Activated T-helper 2 cell treated with anti-CD3 and anti-CD28 coated beads, Interferon-gamma antibody, Interleukin-2, Interleukin-4, amounts not matched to agents 10 μg/mL and 5 μg/mL and 100 μg/mL, durations not matched to agents 14 hours and 24 hours and 36 hours (primary cell): ENCODE data around the gene STK39. TPM values are rescaled to one million over a fixed set of nuclear protein-coding genes. Genes with fewer than 3 reads are reported as not detected.

ENCODE experiments used
- DNase-seq: peaks from one replicate; pipeline ENCODE4 v3.0.0; 2021; ENCODE audit warnings: low spot score
- H3K27ac Mint-ChIP-seq: one replicate; pipeline ENCODE4 v1.8.0; 2021; ENCODE audit warnings: mixed read lengths
- H3K27me3 Mint-ChIP-seq: one replicate; pipeline ENCODE4 v1.8.0; 2021; ENCODE audit warnings: low read depth, mixed read lengths
- H3K36me3 Mint-ChIP-seq: one replicate; pipeline ENCODE4 v1.8.0; 2021; ENCODE audit warnings: low read depth, mixed read lengths
- H3K4me1 Mint-ChIP-seq: one replicate; pipeline ENCODE4 v1.8.0; 2021; ENCODE audit warnings: low read depth, mixed read lengths
- H3K4me3 Mint-ChIP-seq: one replicate; pipeline ENCODE4 v1.8.0; 2021; ENCODE audit warnings: low read depth, mild to moderate bottlenecking, moderate library complexity, mixed read lengths
- H3K9me3 Mint-ChIP-seq: one replicate; pipeline ENCODE4 v1.8.0; 2021; ENCODE audit warnings: mixed read lengths
- intact Hi-C: fragments of 100-400 bp; cut with micrococcal nuclease; formaldehyde crosslinking; loops from one replicate; pipeline ENCODE4 v1.15.1; 2023
- total RNA-seq: library from RNA; stranded (reverse); gene quantifications from 2 replicates; pipeline ENCODE4 v1.2.3, GENCODE V29; 2022

The STK39 gene
- total RNA-seq, 1 donor from 2014 or later, result 46.3 TPM

DNA sequence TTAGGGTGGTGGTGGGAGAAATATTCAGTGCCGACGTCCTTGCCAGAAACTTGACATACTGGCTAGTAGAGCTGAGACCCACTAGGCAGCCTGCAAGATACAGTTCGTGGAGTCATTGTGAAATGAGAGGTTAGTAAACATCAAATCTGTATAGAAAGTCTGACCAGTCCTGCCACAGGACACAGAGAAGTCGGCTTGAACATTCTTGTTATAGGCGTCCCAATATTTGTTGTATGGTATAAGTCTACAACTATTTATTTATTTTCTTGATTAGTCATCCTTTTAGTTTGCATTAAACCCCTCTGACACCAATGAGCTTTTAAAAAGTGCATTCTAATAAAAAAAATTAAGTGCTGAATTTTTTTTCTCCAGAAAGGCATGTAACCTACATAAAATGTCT lies 265.4 kb downstream of the STK39 start:
- Mint-ChIP-seq H3K9me3 (peaks cover 6% of the 10 kb centered on the region), H3K27ac (no peak overlapping the region), H3K4me3 (no peak overlapping the region), H3K4me1 (no peaks in the 10 kb centered on the region), H3K27me3 (no peaks in the 10 kb centered on the region), H3K36me3 (peaks cover 31% of the 10 kb centered on the region)
- intact Hi-C loops, result no loop called here
- DNase-seq, result no peak

DNA sequence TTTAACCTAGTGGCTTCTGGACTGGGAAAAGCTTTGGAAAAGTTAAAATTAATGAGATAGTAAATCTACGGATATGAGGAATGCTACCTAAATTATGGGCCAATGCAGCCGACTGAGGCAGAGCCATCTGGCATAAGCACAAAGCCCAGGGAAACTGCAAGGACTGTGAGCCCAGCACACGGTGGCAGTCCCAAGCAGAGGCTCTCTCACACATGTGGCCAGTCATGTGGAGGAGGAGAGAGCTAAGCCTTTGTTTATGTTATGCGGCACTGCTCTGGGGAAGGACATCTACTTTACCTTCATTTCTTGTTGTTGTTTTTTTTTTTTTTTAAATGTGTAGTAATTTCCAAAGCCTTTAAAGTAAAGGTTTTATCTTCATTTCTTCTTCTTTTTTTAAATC lies 267.0 kb downstream of the STK39 start:
- Mint-ChIP-seq H3K27ac (no peak overlapping the region), H3K27me3 (no peaks in the 10 kb centered on the region), H3K9me3 (peaks cover 6% of the 10 kb centered on the region), H3K36me3 (peaks cover 41% of the 10 kb centered on the region), H3K4me1 (peaks cover 4% of the 10 kb centered on the region), H3K4me3 (no peak overlapping the region)
- intact Hi-C loops, result no loop called here
- DNase-seq, result no peak

DNA sequence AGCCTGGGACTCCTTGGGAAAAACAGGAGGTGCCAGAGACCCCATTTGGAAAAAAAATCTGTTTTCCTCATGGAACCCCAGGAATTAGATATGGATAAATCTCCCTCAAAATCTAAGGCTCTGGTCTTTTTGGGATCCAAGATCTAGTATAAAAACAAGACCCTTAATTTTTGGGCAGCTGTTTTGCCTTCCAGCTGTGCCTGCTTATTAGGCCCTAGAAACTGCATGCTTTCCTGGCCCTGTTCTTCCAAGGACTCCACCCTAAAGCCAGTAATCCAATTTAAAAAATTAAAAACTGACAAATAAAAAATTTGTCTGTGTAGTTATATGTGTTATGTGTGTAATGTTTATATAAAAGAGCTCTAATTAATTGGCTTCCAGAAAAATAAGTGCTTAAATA lies 274.6 kb downstream of the STK39 start:
- Mint-ChIP-seq H3K27ac (no peak overlapping the region), H3K9me3 (peaks cover 33% of the 10 kb centered on the region), H3K4me3 (no peak overlapping the region), H3K36me3 (peaks cover 64% of the 10 kb centered on the region), H3K4me1 (peaks cover 4% of the 10 kb centered on the region), H3K27me3 (no peaks in the 10 kb centered on the region)
- no peak for DNase-seq
- intact Hi-C loops, result no loop called here

DNA sequence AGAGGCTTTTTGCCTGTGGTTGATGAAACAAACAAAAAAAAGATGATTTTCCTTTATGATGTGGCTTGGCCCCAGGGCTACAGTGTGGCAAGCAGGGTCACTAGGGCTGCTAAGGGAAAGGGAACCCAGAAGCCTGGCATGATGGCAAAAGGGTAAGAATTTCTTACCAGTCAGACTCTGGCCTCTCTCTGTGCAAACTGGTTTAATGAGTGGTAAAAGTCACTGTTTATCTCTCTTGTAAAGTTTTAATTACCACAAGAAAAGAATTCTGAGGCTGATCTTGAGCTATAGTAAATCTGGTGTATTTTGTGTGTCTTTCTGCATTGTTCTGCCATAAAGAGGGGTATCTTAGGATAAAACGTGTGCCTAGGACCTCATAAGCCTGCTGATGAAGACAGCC lies 275.4 kb downstream of the STK39 start:
- intact Hi-C loops, result no loop called here
- no peak overlapping the region for H3K4me3 Mint-ChIP-seq
- H3K36me3 Mint-ChIP-seq, result peaks cover 59% of the 10 kb centered on the region
- no peaks in the 10 kb centered on the region for H3K27me3 Mint-ChIP-seq
- H3K4me1 Mint-ChIP-seq, result peaks cover 4% of the 10 kb centered on the region
- H3K27ac Mint-ChIP-seq, result no peak overlapping the region
- H3K9me3 Mint-ChIP-seq, result peaks cover 30% of the 10 kb centered on the region
- DNase-seq, result no peak

DNA sequence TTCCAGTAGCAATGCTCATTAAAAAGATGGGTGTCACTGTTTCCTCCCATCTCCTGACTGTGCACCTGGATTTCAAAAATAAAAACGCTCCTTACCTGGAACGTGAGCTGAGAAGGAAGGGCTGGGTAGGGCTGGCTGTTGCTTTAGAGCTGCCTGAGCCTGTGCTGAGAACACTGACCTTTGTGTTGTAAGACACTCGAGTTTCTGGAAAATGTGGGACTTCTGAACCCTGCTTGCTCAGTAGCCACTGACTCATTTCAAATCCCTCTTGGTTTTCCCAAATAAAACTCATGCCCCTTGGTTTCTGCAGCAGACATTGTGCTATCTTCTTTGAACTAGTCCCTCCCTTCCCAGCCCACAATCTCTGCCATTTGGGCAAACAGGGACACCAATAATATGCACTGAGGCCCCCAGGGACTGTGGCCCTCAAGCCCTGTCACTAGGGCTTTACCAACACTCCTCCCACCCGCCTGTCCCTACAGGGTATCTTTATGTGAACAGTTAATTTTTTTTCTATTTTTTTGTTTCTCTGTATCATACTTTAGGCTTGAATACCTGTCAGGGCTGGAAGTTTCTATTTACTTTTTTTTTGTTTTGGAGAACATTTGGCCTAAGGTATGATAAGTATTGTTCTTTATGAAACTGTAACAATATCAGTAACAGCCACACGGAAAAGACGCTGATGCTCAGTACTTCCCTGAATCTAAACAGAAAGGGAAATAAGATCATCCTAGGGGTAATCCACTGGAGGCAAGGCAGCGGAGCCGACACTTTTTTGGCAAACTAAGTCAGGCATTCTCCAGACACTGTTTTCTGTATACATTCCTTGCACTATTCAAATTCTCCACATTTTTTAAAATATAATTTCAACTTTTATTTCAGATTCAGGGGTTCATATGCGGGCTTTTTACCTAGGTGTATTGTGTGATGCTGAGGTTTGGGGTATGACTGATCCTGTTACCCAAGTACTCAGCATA lies 280.2 kb downstream of the STK39 start:
- intact Hi-C loops, result no loop called here
- peaks cover 16% of the 10 kb centered on the region for H3K4me1 Mint-ChIP-seq
- H3K36me3 Mint-ChIP-seq, result peaks cover 40% of the 10 kb centered on the region
- no peaks in the 10 kb centered on the region for H3K27me3 Mint-ChIP-seq
- peaks cover 17% of the 10 kb centered on the region for H3K9me3 Mint-ChIP-seq
- H3K27ac Mint-ChIP-seq, result no peak overlapping the region
- no peak overlapping the region for H3K4me3 Mint-ChIP-seq
- DNase-seq, result no peak

DNA sequence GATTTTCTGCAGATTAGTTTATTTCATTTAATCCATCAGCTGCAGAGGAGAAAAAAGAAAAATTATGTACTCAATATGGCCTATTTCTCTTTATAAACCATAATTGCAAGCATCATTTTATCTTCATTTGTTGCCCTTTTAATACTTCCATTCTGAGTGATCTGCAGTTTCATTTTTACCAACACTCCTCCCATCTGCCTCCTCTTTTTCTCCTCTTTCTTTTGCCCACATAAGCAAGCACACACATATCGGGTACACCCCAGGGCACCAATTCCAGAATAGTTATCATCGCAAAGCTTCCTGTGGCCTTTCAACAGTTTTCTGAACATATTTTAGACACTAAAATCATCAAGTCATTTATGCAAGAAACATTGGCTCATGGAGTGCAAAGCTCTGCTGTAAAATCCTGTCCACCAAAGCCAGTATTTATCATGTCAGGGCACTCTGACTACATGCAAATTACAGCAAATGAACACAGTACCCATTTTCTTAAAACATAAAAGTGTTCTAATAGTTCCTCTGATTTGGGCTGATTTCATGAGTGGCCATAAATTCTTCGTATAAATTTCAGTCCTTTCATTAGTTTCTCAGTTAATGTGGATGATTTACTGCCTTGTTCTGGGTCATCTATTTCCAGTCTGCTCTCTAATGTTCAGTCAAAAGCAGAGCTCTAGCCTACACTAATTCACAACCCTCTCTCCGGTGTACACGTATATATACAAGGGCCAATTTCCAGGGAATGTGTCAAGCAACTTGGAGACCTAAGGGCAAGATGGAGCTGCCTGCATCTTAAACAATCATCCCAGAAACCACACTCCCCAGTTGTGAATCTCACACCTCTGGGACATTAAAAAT lies 281.3 kb downstream of the STK39 start:
- Mint-ChIP-seq H3K9me3 (peaks cover 9% of the 10 kb centered on the region), H3K27ac (peak overlapping the region; percentile 5), H3K27me3 (no peaks in the 10 kb centered on the region), H3K36me3 (peaks cover 34% of the 10 kb centered on the region), H3K4me1 (peaks cover 16% of the 10 kb centered on the region), H3K4me3 (no peak overlapping the region)
- intact Hi-C loops, result loop anchor here (2.0 kb wide), 1 partner anchor 153 kb away; no protein-coding TSS in a partner anchor
- DNase-seq, result no peak

DNA sequence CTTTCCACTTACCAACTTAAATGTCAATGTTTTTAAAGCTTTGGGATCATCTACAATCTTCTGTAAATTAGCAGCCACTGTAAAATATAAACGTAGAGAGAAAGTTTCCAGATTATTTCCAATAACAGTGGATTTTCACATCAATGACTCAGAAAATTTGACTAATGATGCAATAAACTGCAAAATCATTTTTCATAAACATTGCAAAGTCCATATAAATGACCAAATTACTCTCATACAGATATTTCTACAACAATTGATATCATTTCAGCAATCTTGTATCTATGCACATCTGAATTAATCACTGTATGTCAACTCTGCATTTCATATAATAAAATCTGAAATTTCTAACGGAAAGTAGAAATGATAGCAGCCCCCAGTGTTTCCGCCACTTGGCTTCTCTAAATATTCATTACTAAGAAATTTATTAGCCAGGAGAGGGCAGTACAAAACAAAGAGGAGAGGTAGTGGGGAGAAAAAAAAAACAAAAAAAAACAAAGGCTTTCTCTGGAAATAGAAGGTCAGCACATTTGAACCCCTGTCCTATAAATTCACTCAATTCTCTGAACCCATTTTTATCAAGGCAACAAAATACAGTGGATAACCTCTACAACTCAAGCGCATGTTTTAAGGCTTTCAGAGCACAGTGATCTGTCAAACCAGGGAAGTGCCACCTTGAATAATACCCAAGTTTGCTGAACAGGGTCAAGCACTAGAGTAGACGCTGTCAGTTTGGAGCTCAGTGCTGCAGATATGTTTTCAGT lies 282.6 kb downstream of the STK39 start:
- intact Hi-C loops, result loop anchor here (2.0 kb wide), 1 partner anchor 154 kb away; no protein-coding TSS in a partner anchor
- Mint-ChIP-seq H3K4me1 (peaks cover 16% of the 10 kb centered on the region), H3K27ac (no peak overlapping the region), H3K9me3 (no peaks in the 10 kb centered on the region), H3K4me3 (no peak overlapping the region), H3K27me3 (no peaks in the 10 kb centered on the region), H3K36me3 (peaks cover 31% of the 10 kb centered on the region)
- DNase-seq, result no peak

DNA sequence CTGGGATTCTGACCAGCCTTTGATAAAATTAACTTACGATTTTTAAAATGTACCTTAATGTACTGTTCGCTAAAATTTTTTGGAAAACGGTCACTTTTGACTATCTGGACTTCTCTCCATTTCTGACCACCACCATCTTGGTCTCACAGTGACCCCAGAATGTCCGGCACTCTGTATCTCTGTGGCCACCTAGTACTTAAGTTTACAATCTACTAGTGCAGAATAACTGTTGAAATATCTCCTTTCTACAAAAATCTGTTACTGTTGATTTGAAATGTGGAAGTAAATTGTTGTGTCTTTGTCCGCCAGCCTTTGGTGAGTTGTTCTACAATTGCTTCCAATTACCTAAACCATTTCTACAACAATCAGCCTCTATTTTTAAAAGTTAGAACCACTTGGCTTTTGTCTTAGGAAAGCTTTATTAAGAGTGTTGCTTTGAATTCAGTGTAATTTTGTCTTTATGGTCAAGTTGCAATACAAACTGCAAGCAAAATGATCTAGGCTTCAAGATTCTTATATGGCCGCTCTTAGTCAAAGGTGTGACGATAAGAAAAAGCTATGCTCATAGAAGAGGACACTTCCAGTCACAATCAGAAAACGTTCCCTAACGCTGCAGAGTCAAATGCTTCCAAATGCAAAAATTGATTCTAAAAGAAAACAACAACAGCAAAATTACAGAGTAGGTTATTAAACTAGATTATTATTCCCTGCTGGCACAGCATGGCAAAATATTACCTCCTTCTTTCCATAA lies 283.3 kb downstream of the STK39 start:
- H3K27ac Mint-ChIP-seq, result no peak overlapping the region
- H3K27me3 Mint-ChIP-seq, result no peaks in the 10 kb centered on the region

DNA sequence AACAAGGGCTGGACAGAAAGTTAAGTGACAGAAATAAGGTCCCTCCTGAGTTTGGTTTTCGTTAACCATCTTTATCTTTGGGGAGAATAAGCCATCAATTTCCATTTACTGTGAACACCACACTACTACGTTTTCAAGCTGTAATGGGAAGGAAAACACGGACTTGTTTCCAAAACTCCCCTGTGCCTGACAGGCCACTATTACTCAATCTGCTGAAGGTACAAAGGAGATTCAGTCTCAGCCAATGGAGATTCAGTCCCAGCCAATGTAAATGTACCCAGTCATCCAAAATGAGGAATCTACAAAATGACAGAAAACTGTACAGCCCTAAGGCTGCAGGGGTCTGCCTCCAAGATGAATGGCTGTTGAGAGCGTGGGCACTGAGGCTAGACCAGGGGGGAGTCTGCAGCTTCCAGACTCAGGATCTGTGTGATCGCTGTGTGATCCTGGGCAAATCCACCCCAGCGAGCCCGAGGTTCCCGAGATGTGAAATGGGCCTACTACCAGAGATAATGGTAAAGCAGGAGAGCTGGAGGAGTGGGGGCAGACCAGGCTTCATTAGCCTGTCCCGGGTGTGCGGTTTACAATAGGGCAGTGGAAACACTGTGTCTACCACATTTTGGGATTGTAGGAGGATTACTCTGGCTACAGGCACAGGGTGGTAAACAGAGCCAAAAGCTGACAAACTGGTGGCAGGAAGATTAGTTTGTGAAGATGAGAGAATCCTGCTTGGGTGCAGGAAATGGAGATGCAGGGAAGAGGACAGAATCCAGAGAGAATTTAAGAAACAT lies 284.8 kb downstream of the STK39 start:
- DNase-seq, result no peak
- Mint-ChIP-seq H3K4me1 (peaks cover 16% of the 10 kb centered on the region), H3K9me3 (no peaks in the 10 kb centered on the region), H3K36me3 (peaks cover 33% of the 10 kb centered on the region), H3K4me3 (no peak overlapping the region), H3K27me3 (no peaks in the 10 kb centered on the region), H3K27ac (no peak overlapping the region)
- intact Hi-C loops, result no loop called here

More for the DNA sequence above, 283.3 kb downstream of the STK39 start:
- no peak for DNase-seq
- H3K9me3 Mint-ChIP-seq, result no peaks in the 10 kb centered on the region
- H3K4me3 Mint-ChIP-seq, result no peak overlapping the region
- H3K36me3 Mint-ChIP-seq, result peaks cover 29% of the 10 kb centered on the region
- H3K4me1 Mint-ChIP-seq, result peaks cover 16% of the 10 kb centered on the region
- intact Hi-C loops, result loop anchor here (2.0 kb wide), 1 partner anchor 155 kb away; no protein-coding TSS in a partner anchor

DNA sequence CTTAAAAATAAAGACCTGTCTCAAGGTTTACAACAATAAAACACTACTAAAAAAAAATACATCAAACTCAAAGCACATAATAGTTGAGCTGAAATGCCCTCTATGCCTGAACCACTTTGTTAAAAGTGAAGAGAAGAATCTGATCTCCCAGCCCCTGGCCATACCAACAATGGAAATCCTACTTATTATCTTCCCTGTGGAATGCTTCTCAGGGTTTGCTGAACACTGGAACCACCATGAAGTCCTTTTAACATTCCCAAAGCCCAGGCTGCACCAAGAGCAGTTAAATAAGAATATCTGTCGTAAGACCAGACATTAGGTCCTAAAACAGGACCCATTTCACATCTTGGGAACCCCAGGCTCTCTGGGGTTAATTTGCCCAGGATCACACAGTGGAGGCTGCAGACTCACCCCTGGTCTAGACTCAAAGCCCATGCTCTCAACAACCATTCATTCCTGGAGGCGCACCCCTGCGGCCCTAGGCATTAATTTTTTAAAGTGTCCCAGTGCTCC lies 285.8 kb downstream of the STK39 start:
- intact Hi-C loops, result no loop called here
- Mint-ChIP-seq H3K4me3 (no peak overlapping the region), H3K9me3 (no peaks in the 10 kb centered on the region), H3K27me3 (no peaks in the 10 kb centered on the region), H3K27ac (no peak overlapping the region), H3K36me3 (peaks cover 36% of the 10 kb centered on the region), H3K4me1 (peaks cover 13% of the 10 kb centered on the region)
- DNase-seq, result no peak

DNA sequence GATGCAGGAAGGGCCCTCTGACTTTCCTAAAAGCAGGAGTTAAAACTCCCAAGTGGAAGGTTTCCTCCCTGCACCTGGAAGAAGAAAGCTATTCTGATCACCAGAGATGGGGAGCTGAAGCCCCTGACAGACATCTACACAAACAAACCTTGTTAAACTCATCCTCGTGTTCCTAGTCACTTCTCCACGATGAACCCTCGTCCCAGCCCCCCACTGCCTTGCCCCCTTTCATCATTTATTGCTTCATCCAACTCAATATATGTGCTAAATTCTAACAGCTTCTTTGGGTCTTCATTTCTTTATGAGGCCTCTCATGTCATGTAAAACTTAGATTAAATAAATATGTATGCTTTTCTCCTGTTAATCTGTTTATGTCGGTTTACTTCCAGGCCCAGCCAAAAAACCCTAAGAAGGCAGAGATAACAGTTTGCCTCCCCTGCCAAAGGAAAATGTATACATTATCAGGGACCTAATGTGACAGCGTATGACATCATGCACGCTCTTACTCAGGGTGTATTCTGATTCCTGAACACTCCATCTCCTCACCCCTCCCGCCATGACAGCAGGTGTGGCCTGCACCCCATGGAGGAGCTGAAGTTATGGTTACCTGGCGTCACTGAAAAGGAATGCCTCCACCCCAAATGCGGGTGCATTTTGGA lies 287.2 kb downstream of the STK39 start:
- peaks cover 3% of the 10 kb centered on the region for H3K4me1 Mint-ChIP-seq
- H3K27ac Mint-ChIP-seq, result no peak overlapping the region
- no peak for DNase-seq
- H3K27me3 Mint-ChIP-seq, result no peaks in the 10 kb centered on the region
- H3K9me3 Mint-ChIP-seq, result no peaks in the 10 kb centered on the region
- intact Hi-C loops, result no loop called here
- H3K36me3 Mint-ChIP-seq, result peaks cover 38% of the 10 kb centered on the region
- no peak overlapping the region for H3K4me3 Mint-ChIP-seq
